Activated CD4-positive, alpha-beta T cell treated with anti-CD3 and anti-CD28 coated beads for 36 hours (primary cell): ENCODE data around the gene GRAMD4. TPM values are rescaled to one million over a fixed set of nuclear protein-coding genes. Genes with fewer than 3 reads are reported as not detected.

Experiments used
- ATAC-seq: fragments of 200-7000 bp; cut with Tn5 transposase; one replicate; pipeline ENCODE4 v1.10.0; 2021; ENCODE audit warnings: mild to moderate bottlenecking, moderate library complexity
- CTCF ChIA-PET: fragments of 350-600 bp; sonication (Branson Sonifier 250); formaldehyde crosslinking; loops from one replicate; lab custom pipeline; 2021; ENCODE audit warnings: antibody characterized with exemption; lab: Charles Lee
- POLR2A ChIA-PET: fragments of 350-600 bp; sonication (Branson Sonifier 250); formaldehyde crosslinking; loops from one replicate; lab custom pipeline; 2021; ENCODE audit warnings: antibody characterized with exemption, inconsistent platforms; lab: Charles Lee
- DNase-seq: peaks from one replicate; pipeline ENCODE4 v3.0.0-alpha.2; 2020
- H3K27ac Mint-ChIP-seq: one replicate; pipeline ENCODE4 v1.8.0; 2021; ENCODE audit warnings: mixed read lengths
- H3K27me3 Mint-ChIP-seq: one replicate; pipeline ENCODE4 v1.8.0; 2021; ENCODE audit warnings: mixed read lengths
- H3K36me3 Mint-ChIP-seq: one replicate; pipeline ENCODE4 v1.8.0; 2021; ENCODE audit warnings: low read depth, mixed read lengths
- H3K4me1 Mint-ChIP-seq: one replicate; pipeline ENCODE4 v1.8.0; 2021; ENCODE audit warnings: mixed read lengths
- H3K4me3 Mint-ChIP-seq: one replicate; pipeline ENCODE4 v1.8.0; 2021; ENCODE audit warnings: mild to moderate bottlenecking, moderate library complexity, mixed read lengths
- H3K9me3 Mint-ChIP-seq: one replicate; pipeline ENCODE4 v1.8.0; 2021; ENCODE audit warnings: low read depth, mixed read lengths
- intact Hi-C, 2 experiments: fragments of 100-400 bp; cut with DNase I in 1 of 2; cut with micrococcal nuclease in 1 of 2; formaldehyde crosslinking; loops; one replicate each; pipeline versions ENCODE4 v1.14.2 to v1.15.1; 2022 to 2024; cut with DNase I, micrococcal nuclease
- total RNA-seq, 2 experiments: library from RNA; stranded (reverse); gene quantifications; one replicate each; pipeline ENCODE4 v1.2.3, GENCODE V29; 2021

The GRAMD4 gene
- total RNA-seq, 2 experiments from 2014 or later: 25.7 to 40.7 TPM

GRCh38 chr22:46656856-46657654, 36.9 kb downstream of the GRAMD4 start:
- CTCF ChIA-PET: interaction anchor here (0.7 kb wide), 1 partner anchor 460 kb away, joined by 3 read pairs; no protein-coding TSS in a partner anchor
- no peaks in the 10 kb centered on the region for H3K36me3 Mint-ChIP-seq
- no peak for DNase-seq
- peaks cover 44% of the 10 kb centered on the region for H3K4me1 Mint-ChIP-seq
- H3K9me3 Mint-ChIP-seq: no peaks in the 10 kb centered on the region
- peak overlapping the region; percentile 61 for H3K27ac Mint-ChIP-seq
- POLR2A ChIA-PET: no interaction called here
- no peak for ATAC-seq
- no peaks in the 10 kb centered on the region for H3K27me3 Mint-ChIP-seq
- intact Hi-C loops: no loop called here
- H3K4me3 Mint-ChIP-seq: no peak overlapping the region

GRCh38 chr22:46657655-46657953, 37.4 kb downstream of the GRAMD4 start:
- DNase-seq (no peak), ATAC-seq (no peak)
- ChIA-PET CTCF (no interaction called here), POLR2A (no interaction called here)
- Mint-ChIP-seq H3K4me3 (no peak overlapping the region), H3K27ac (peak overlapping the region; percentile 61), H3K4me1 (peaks cover 39% of the 10 kb centered on the region), H3K9me3 (no peaks in the 10 kb centered on the region), H3K27me3 (no peaks in the 10 kb centered on the region), H3K36me3 (no peaks in the 10 kb centered on the region)
- intact Hi-C loops: no loop called here

GRCh38 chr22:46657996-46658947, 38.1 kb downstream of the GRAMD4 start:
- ChIA-PET CTCF (interaction anchor here (0.6 kb wide), 1 partner anchor 239 kb away, joined by 3 read pairs; no protein-coding TSS in a partner anchor), POLR2A (no interaction called here)
- intact Hi-C loops: no loop called here
- no peak overlapping the region for H3K27ac Mint-ChIP-seq
- H3K27me3 Mint-ChIP-seq: no peaks in the 10 kb centered on the region
- no peak overlapping the region for H3K4me3 Mint-ChIP-seq
- no peaks in the 10 kb centered on the region for H3K36me3 Mint-ChIP-seq
- no peak for DNase-seq
- no peak for ATAC-seq
- no peaks in the 10 kb centered on the region for H3K9me3 Mint-ChIP-seq
- peaks cover 32% of the 10 kb centered on the region for H3K4me1 Mint-ChIP-seq

- no peak overlapping the region for H3K27ac Mint-ChIP-seq
- ATAC-seq (no peak), DNase-seq (no peak)
- no peaks in the 10 kb centered on the region for H3K27me3 Mint-ChIP-seq
- intact Hi-C loops: no loop called here
- no peaks in the 10 kb centered on the region for H3K9me3 Mint-ChIP-seq
- POLR2A ChIA-PET: no interaction called here
- CTCF ChIA-PET: interaction anchor here (1.1 kb wide), 1 partner anchor 12 kb away, joined by 4 read pairs; no protein-coding TSS in a partner anchor
- H3K36me3 Mint-ChIP-seq: no peaks in the 10 kb centered on the region
- peaks cover 26% of the 10 kb centered on the region for H3K4me1 Mint-ChIP-seq
- H3K4me3 Mint-ChIP-seq: no peak overlapping the region
Observed at GRCh38 chr22:46659059-46659790, 39.0 kb downstream of the GRAMD4 start.

- Mint-ChIP-seq H3K27ac (no peak overlapping the region), H3K36me3 (no peaks in the 10 kb centered on the region), H3K4me1 (peaks cover 23% of the 10 kb centered on the region), H3K9me3 (no peaks in the 10 kb centered on the region), H3K4me3 (no peak overlapping the region), H3K27me3 (no peaks in the 10 kb centered on the region)
- CTCF ChIA-PET: interaction anchor here (1.1 to 1.4 kb wide), 2 partner anchors 12 to 96 kb away, joined by 4 to 7 read pairs; no protein-coding TSS in a partner anchor
- no peak for ATAC-seq
- DNase-seq: no peak
- intact Hi-C loops: loop anchor here in 1 of 2 experiments (2.0 kb wide), 1 partner anchor 15 kb away; no protein-coding TSS in a partner anchor
- POLR2A ChIA-PET: no interaction called here
Observed at GRCh38 chr22:46659791-46660186, 39.6 kb downstream of the GRAMD4 start.

- ATAC-seq (peak; percentile 34), DNase-seq (peak; percentile 43)
- Mint-ChIP-seq H3K4me3 (no peak overlapping the region), H3K9me3 (no peaks in the 10 kb centered on the region), H3K36me3 (no peaks in the 10 kb centered on the region), H3K4me1 (peaks cover 21% of the 10 kb centered on the region), H3K27me3 (no peaks in the 10 kb centered on the region), H3K27ac (peak overlapping the region; percentile 91)
- intact Hi-C loops: loop anchor here (1.0 to 2.0 kb wide), 2 partner anchors 14 kb away; no protein-coding TSS in a partner anchor
- ChIA-PET POLR2A (no interaction called here), CTCF (interaction anchor here (0.5 to 1.4 kb wide), 3 partner anchors 11 to 97 kb away, joined by 3 to 7 read pairs (median 4); no protein-coding TSS in a partner anchor)
Observed at GRCh38 chr22:46660604-46661201, 40.5 kb downstream of the GRAMD4 start.

- CTCF ChIA-PET: interaction anchor here (0.5 to 1.4 kb wide), 3 partner anchors 10 to 98 kb away, joined by 3 to 7 read pairs (median 4); no protein-coding TSS in a partner anchor
- ATAC-seq: peak; percentile 91
- peak overlapping the region; percentile 91 for H3K27ac Mint-ChIP-seq
- POLR2A ChIA-PET: no interaction called here
- no peaks in the 10 kb centered on the region for H3K36me3 Mint-ChIP-seq
- intact Hi-C loops: loop anchor here (1.0 to 2.0 kb wide), 2 partner anchors 13 kb away; no protein-coding TSS in a partner anchor
- H3K4me1 Mint-ChIP-seq: peaks cover 21% of the 10 kb centered on the region
- H3K27me3 Mint-ChIP-seq: no peaks in the 10 kb centered on the region
- H3K9me3 Mint-ChIP-seq: no peaks in the 10 kb centered on the region
- DNase-seq: peak; percentile 79
- peak overlapping the region; percentile 21 for H3K4me3 Mint-ChIP-seq
Observed at GRCh38 chr22:46661221-46661851, 41.1 kb downstream of the GRAMD4 start.

GRCh38 chr22:46662226-46662625, 42.0 kb downstream of the GRAMD4 start:
- no peak overlapping the region for H3K4me3 Mint-ChIP-seq
- ChIA-PET POLR2A (no interaction called here), CTCF (no interaction called here)
- no peaks in the 10 kb centered on the region for H3K27me3 Mint-ChIP-seq
- H3K36me3 Mint-ChIP-seq: no peaks in the 10 kb centered on the region
- intact Hi-C loops: no loop called here
- DNase-seq (no peak), ATAC-seq (no peak)
- peak overlapping the region; percentile 91 for H3K27ac Mint-ChIP-seq
- no peaks in the 10 kb centered on the region for H3K9me3 Mint-ChIP-seq
- peaks cover 21% of the 10 kb centered on the region for H3K4me1 Mint-ChIP-seq

- ChIA-PET CTCF (no interaction called here), POLR2A (no interaction called here)
- no peak overlapping the region for H3K4me3 Mint-ChIP-seq
- ATAC-seq (no peak), DNase-seq (no peak)
- no peaks in the 10 kb centered on the region for H3K36me3 Mint-ChIP-seq
- peaks cover 21% of the 10 kb centered on the region for H3K4me1 Mint-ChIP-seq
- intact Hi-C loops: no loop called here
- no peaks in the 10 kb centered on the region for H3K27me3 Mint-ChIP-seq
- H3K27ac Mint-ChIP-seq: no peak overlapping the region
- no peaks in the 10 kb centered on the region for H3K9me3 Mint-ChIP-seq
Observed at GRCh38 chr22:46663001-46663400, 42.8 kb downstream of the GRAMD4 start.

- no peak overlapping the region for H3K4me3 Mint-ChIP-seq
- intact Hi-C loops: no loop called here
- ChIA-PET CTCF (no interaction called here), POLR2A (no interaction called here)
- H3K9me3 Mint-ChIP-seq: no peaks in the 10 kb centered on the region
- H3K27ac Mint-ChIP-seq: no peak overlapping the region
- no peak for ATAC-seq
- H3K27me3 Mint-ChIP-seq: no peaks in the 10 kb centered on the region
- H3K4me1 Mint-ChIP-seq: peaks cover 21% of the 10 kb centered on the region
- no peak for DNase-seq
- no peaks in the 10 kb centered on the region for H3K36me3 Mint-ChIP-seq
Observed at GRCh38 chr22:46663436-46664100, 43.4 kb downstream of the GRAMD4 start.
